Transverse colon (tissue), 3 donors: ENCODE data around the gene OPRM1.

Experiments
- CTCF ChIP-seq, 5 experiments: fragments of 200-600 bp in 3 of 5; fragments of 450-650 bp in 2 of 5; sonication (generic) in 3 of 5; IDR thresholded peaks; 1 replicate in 2 of 5; 2 replicates in 3 of 5; pipeline ENCODE4 v1.5.1; 2016 to 2017; ENCODE audit warnings: antibody characterized with exemption in 5 of 5, inconsistent platforms in 3 of 5, mild to moderate bottlenecking in 2 of 5, moderate library complexity in 1 of 5
- EP300 ChIP-seq: sonication (generic); formaldehyde crosslinking; IDR thresholded peaks from one replicate; pipeline ENCODE4 v1.6.1; 2017; ENCODE audit warnings: antibody characterized with exemption, low read depth

GRCh38 chr6:154095571-154095970, 56.5 kb downstream of the OPRM1 start:
- TF ChIP-seq EP300 (no peak), CTCF (IDR thresholded peaks at IDR 0.05) (no peak)
